Stimulated activated CD8-positive, alpha-beta memory T cell treated with anti-CD3 and anti-CD28 coated beads, Interleukin-2, amount 100 ng/mL, for 48 hours (primary cell): ENCODE measurements around the gene VWA1.
"Not testable (repeated sequence)": the region's sequence is repeated elsewhere in the genome, so short reads cannot be mapped to it uniquely, and the experiment has no call there.

Experiments
- DNase-seq, 2 donors: peaks; one replicate each; pipeline ENCODE4 v3.0.0-alpha.2; 2020; ENCODE audit warnings: low read depth in 2 of 2

VWA1 gene

DNA sequence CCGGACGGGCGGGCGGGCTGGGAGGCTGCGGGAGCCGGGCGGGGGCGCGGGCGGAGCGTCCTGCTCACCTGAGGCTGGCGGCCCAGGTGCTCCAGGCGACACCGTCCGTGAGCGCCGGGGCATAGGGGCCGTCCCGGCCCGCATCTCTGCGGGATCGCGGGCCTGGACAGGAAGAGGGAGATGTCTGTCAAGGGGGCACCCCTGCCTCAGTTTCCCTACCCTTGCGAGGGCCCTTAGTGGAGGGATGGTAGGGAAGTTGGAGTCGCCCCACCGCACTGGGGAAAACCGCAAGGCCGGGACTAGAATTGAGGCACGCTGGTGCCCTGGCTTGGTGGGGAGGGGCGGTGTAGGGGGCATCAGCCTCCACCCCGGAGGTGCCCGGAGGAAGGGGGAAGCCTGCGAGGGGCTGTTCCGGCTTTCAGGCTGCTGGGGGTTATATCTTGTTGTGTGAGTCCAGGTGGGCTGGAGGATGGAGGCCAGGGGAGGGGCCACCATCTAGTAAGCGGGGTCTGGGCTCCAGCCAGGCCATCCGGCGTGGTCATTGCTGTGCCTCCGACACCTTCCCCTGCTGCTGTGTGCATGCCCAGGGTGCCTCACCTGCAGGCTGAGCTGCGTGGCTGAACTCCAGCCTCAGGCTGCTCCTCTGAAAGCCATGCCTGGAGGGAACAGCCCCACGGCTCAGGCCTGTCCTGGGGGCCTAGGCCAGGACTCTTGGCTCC lies 580 bp downstream of the VWA1 start:
- no peak for DNase-seq

DNA sequence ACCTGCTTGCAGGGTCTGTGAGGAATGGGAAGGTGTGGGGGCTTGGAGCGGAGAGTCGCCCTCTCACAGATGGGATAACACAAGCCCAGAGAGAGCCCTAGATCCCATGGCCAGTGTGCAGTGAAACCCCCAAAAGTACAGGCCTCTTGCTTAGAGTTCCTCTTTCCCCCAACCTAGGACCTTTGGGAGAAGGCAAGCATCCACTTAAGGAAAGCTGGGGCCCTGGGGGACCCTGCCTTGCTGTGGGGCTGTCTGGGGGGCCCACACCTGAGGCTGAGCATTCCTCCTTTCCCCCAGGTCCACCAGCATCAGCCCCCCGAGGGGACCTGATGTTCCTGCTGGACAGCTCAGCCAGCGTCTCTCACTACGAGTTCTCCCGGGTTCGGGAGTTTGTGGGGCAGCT lies 1.1 kb downstream of the VWA1 start:
- no peak for DNase-seq

DNA sequence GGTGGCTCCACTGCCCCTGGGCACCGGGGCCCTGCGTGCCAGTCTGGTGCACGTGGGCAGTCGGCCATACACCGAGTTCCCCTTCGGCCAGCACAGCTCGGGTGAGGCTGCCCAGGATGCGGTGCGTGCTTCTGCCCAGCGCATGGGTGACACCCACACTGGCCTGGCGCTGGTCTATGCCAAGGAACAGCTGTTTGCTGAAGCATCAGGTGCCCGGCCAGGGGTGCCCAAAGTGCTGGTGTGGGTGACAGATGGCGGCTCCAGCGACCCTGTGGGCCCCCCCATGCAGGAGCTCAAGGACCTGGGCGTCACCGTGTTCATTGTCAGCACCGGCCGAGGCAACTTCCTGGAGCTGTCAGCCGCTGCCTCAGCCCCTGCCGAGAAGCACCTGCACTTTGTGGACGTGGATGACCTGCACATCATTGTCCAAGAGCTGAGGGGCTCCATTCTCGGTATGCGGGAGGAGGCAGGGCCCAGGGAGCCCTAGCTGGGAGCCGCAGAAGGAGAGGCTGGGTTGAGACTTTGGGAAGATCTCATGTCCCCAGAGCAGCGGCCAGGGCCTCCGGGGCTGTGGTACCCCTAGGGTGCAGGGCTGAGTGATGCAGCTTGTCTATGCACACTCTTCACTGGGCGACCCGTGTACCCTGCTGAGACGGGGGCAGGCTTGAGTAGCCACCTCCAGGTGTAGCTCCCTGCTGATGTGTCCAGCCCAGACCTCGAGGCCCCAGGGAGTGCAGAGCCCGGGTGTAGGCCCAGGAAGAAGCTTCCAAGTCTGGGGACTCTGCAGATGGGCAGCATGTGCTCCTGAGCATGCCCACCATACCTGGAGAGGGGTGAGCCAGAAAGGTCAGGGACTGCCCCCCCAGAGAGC lies 1.8 kb downstream of the VWA1 start:
- no peak for DNase-seq

DNA sequence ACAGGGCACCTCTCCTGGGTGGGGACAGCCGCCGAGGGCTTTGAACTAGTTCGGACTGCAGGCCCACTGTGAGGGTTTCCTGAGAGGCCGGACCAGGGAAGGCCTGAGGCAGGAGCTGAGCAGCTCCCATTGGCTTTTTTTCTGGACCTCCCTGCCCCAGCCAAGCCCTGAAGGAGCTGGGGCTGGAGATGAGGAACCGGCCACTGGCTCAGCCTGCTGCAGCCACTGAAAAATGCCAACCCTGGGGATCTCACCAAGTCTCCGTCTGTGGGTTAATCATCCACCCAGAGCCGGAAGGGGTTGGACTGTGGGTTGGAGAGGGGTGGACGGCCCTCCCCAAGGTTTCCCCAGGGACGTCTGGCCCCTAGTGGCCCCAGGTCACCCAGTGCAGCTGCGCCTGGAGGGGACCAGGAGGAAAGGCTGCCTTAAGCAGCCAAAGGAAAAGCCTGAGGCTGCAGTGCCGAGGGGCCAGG lies 2.5 kb downstream of the VWA1 start:
- no peak for DNase-seq

DNA sequence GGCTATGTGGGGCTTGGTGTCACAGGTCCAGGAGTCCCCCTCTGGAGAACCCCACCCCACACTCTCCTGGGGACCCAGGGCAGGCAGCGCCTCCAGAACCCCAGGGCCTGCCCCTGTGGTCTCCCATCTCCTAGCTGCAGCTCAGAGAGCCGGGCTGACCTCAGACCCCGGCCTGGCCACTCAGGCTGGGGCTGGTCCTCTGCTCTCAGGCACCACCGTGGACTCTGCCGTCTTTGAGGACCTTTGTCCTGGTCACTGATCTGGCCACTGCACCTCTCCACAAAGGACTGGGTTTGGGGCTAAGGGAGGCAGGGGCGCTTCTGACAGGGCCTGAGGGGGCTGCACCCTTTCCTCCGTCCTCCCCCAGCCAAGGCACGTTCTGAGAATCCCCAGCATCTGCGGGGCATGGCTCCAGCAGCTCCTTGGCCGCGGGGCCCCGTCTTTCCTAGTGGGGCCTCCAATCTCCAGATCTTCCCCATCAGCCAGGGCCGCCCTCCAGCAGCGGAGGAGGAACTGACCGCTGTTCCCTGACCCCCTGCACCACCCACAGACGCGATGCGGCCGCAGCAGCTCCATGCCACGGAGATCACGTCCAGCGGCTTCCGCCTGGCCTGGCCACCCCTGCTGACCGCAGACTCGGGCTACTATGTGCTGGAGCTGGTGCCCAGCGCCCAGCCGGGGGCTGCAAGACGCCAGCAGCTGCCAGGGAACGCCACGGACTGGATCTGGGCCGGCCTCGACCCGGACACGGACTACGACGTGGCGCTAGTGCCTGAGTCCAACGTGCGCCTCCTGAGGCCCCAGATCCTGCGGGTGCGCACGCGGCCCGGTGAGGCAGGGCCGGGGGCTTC lies 3.3 kb downstream of the VWA1 start:
- DNase-seq, result no peak

DNA sequence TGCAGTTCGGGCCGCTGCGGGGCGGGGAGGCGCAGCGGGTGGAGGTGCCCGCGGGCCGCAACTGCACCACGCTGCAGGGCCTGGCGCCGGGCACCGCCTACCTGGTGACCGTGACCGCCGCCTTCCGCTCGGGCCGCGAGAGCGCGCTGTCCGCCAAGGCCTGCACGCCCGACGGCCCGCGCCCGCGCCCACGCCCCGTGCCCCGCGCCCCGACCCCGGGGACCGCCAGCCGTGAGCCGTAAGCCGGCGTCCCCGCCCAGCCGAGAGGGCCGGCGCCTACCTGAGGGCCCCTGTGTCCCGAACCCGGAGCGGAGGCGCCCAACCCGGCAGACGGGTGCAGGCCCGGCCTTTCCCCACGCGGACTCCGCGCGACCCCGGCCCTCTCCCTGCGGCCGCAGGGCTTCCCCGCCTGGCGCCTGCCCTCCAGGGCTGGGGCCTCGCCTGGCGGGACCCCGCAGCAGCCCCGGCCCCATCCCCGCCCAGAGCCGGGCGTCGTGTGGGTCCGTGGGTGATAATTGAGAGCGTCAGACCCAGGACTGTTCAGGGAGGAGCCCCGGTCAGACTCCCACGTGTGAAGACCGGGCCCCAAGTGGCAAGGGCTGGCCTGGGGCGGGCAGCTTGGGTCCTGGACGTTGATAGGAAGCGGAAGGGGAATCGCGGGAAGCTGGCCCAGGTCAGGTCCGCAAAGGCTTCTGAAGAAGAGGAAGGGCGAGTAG lies 4.2 kb downstream of the VWA1 start:
- no peak for DNase-seq

DNA sequence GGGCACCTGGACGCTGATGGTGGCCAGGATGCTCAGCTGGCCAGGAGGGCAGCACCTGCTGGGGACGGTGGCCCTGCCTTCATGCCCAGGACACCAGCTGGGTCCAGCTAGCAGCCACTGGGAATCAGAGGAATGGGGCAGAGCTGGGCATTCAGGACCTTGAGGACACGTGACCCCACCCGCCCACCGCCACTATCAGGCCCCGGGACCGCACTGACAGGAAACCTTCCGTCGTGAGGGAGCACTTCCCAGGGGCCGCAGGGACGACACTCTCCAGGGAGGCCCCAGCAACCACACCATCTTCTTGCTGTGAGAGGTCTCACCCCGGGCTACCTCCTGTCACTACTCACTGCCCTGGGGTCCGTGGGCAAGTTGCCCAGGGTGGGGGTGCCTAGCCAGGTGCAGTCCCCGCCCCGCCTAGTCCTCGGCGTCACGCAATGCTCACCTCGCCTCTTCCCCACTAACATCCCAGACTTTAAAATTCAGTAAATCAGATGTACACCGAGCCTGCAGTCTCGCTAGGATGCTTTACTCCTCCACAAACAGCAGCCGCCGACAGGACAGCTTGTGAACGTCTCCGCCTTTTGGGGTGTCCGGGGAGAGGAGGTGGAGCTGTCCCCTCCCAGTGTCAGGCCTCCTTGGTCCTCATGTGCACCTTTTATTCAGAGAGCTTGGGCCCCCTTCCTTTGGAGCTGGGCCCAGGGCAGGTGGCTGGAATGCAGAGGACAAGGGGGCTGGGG lies 4.9 kb downstream of the VWA1 start:
- no peak for DNase-seq

DNA sequence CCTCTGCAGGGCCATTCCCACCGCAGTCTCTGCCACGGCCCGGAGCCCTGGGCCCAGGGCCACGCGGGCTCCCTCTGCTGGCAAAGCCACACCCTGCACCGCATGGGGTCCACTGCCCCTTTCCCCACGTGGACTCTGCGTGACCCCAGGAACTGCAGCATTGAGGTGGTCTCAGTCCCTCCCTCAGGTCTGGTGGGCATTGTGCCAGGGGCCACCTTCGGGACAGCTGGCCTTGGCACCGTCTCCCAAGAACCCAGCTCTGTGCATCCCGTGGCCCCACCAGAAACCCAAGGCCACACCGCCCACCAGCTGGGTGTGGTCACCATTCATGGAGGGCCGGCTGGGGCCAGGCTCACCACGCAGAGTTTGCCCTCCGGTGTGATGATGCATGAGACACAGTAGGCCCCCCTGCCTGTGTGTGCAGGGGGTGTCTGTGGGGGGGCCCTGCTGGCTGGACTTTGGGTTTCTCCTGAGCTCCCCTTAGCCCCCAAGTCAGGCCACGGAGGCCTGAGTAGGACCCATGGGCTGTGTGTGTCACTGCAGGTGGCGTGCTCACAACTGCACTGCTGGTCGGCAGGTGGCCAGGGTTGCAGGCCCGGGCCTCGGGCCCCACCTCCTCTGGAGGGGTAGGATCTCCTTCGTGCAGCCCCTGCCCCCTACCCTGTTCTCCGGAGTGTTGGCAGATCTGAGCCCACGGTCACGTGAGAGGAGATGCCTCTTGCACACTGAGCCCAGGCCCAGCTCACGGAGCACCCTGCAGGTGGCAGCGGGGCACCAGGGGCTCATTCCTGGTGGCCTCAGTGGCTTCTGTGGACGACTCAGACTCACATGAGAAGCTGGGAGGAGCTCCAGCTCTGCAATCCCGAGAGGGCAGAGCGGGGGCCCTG lies 5.8 kb downstream of the VWA1 start:
- peak; percentile 52 to 61 for DNase-seq

DNA sequence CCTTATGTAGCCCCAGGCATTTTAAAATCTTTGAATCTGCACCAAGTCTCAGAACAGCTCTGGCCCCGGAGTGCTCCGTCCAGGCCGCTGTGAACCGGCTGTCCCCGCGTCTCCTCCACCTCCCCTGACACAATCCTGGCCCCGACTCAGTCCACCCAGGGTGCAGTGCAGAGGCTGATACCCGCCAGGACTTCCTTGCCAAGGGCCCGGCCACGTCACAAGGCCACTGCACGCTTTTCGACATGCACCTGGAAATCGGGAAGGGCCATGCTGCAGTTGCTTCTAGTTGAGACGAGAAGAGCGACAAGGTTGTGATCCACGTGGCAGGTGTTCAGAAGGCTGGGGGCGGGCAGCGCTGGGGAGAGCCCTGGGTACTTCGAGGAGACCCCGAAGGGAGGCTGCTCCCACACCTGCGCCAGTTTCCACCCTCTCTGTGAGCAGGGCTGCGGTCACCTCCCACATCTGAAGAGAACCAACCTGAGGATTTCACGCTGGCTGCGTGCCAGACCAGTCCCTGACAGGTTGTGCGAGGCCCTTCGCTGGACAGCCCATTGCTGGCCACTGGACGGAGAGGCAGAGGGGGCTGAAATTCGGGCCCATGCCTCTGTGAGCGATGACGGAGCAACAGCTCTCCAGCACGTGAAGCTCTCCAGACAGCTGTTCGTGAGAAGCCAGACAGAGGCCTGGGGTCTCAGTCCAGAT lies 6.7 kb downstream of the VWA1 start:
- DNase-seq, result no peak

DNA sequence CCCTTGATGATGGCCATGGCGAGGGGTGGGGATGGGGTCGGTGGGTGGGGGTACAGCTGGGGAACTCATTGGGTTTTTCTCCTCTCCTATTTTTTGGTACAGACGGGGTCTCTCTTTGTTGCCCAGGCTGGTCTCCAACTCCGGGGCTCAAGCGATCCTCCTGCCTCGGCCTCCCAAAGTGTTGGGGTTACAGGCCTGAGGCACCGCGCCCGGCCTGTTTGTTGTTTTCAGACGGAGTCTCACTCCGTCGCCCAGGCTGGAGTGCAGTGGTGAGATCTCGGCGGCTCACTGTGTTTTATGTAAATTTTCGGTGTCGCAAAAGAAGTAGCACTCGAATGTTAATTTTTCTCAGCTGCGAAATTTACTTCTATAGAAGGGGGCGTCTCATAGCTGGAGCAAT lies 11.1 kb downstream of the VWA1 start:
- DNase-seq, result not testable (repeated sequence)

DNA sequence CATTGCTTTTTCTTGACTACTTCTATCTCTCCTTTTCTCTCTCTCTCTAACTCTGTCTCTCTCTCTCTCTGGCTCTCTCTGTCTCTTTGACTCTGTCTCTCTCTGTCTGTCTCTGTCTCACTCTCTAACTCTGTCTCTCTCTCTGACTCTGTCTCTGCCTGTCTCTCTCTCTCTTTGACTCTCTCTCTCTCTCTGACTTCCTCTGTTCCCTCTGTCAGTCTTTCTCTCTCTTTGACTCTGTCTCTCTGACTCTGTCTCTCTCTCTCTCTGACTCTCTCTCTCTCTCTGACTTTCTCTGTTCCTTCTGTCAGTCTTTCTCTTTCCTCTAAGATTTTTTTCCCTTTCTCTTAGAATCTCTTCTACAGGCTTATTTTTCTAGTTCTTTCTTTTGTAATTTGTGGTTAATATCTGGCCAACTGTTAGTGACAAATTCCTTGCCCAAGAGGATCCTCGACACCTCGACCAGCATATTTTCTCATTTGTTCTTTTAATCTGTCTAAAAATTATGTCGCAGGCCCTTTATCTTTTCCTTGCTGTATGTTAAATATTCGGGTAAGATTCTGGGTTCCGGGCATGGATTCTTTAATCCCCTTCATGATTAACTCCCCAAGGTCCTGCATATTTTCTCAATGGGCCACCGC lies 13.7 kb downstream of the VWA1 start, which contains the start of gene ATAD3C:
Gene ATAD3C (plus strand): TSS at position 591 of the 641 bp plus-strand sequence. CDS start 995 bp downstream, outside the sequence.
- DNase-seq, result no peak

DNA sequence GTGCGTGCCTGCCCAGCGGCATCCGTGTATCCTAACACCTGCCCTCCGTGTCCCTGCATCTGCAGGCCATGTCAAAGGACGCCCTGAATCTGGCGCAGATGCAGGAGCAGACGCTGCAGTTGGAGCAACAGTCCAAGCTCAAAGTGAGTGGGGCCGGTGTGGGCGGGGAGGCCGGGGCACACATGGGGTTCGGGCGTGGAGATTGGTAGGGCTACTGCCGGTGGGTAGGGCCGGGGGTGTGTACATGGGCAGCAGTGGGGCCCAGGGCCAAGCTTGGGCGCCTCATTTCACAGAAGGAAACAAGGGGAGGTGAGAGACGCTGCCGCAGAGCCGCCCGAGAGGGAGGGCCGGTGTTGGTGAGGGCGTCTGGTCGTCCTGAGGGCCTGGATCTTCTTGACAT lies 15.1 kb downstream of the VWA1 start:
- not testable (repeated sequence) for DNase-seq

DNA sequence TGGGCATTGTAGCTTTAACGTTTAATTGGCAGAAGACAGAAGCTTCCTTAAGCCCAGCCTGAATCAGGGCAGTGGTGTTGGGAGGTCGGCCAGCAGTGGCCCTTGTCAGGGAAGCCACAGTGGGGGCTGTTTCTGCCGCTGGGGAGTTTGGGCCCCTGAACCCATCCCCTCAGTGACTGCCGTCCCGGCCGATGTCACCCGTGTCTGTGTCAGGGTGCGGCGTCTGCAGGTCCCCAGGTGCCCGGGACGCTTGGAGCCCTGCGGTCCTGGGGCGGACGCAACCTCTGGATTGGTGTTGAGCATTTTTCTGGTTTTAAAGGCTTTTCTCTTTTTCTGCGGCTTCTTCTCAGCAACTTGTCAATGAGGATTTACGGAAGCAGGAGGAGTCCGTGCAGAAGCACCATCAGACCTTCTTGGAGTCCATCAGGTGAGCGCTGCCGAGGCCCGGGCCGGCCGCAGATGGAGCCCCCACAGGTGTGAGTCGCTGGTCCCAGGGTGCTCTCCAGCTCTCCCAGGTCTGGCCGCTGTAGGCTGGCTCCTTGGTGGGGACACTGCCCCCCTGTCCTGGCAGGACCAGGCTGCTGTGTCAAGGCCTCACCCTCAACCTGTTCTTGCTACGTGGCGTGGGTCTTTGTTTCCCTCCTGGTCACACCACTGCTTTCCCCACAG lies 16.3 kb downstream of the VWA1 start:
- DNase-seq, result no peak

DNA sequence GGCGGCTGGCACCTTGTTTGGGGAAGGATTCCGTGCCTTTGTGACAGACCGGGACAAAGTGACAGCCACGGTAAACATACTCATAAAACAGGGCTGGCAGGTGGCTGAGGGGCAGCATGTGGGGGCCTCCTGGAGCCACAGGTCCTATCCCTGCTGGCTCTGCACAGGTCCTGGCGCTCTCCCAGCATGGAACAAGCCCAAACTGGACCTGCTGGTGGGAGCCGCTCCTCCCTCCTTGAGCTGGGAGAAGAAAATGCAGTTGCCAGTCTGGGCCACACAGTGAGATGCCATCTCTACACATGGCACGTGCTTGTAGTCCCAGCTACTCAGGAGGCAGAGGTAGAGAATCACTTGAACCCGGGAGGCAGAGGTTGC lies 16.9 kb downstream of the VWA1 start:
- not testable (repeated sequence) for DNase-seq

DNA sequence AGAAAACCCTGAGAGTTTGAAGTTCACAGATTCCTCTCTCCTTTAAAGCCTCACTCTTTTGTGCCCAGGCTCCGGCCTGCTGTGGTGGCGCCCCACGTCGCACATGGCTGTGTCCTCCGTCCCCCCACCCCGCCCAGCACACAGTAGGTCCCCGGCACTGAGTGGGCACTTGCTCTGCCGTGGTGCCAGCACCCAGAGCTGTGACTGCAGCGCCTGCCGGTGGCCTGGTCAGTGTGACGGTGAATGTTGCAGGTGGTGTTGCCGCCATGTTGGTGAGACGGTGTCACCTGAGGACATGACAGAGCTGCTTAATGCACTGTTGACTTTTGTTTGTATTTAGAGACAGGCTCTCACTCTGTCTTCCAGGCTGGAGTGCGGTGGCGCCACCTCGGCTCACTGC lies 17.4 kb downstream of the VWA1 start:
- DNase-seq, result no peak

DNA sequence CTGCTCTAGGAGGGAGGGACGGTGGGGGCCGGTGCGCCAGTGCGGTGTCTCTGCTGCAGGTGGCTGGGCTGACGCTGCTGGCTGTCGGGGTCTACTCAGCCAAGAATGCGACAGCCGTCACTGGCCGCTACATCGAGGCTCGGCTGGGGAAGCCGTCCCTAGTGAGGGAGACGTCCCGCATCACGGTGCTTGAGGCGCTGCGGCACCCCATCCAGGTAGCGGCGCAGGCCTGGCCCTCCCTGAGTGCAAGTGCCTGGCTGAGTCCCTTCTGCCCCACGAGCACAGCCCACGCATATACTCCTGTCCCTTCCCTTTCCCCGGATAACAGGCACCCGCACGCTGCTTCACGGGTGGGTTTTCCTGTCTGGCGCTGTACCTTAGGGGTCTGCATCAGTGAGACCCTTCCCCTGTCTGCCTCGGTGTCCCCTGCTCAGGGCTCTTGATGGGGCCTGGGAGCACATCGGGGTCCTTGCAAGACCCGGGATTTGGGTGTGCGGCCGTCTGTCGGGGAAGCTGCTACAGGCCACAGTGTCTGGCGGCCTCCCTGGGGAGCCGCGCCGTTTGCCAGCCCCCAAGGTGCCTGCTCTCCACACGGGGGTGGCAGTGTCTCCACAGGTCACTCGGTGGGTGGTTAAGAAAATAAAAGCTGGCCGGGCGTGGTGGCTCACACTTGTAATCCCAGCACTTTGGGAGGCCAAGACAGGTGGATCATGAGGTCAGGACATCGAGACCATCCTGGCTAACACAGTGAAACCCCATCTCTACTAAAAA lies 19.0 kb downstream of the VWA1 start:
- not testable (repeated sequence) for DNase-seq

DNA sequence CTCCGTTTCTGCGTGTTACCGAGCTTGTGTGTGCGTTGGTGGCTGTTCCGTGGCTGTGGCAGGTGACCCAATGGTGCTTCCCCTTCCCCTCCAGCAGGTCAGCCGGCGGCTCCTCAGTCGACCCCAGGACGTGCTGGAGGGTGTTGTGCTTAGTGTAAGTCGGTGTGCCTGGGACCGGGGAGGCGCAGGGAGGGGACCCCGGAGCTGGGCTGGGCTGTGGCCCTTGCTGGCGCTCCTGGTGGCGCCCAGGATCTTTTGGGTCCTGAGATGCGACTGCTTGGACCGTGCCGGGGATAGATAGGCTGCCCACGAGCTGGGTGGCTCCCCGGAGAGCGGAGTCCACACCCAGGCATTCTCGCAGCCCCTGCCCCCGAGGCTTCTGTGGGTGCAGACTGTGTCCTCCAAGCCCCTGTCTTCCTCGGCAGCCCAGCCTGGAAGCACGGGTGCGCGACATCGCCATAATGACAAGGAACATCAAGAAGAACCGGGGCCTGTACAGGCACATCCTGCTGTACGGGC lies 19.9 kb downstream of the VWA1 start:
- DNase-seq, result no peak
